Panc1 (cell line): ENCODE results near the gene PHEX. TPM values are rescaled to one million over a fixed set of nuclear protein-coding genes. Genes with fewer than 3 reads are reported as not detected.

ENCODE experiments used
- ATAC-seq: fragments of 200-7000 bp; cut with Tn5 transposase; 2 replicates; pipeline ENCODE4 v1.9.1; 2020; ENCODE audit warnings: mild to moderate bottlenecking, moderate library complexity
- BruUV-seq: library from RNA; stranded (reverse); fragments of 400-500 nt; replicated peaks from 2 replicates; lab custom pipeline; 2021; lab: Mats Ljungman, UMichigan
- CTCF ChIA-PET: fragments of 300-600 bp; sonication (Branson Sonifier 250); formaldehyde crosslinking; loops from one replicate; lab custom pipeline; 2022; ENCODE audit warnings: antibody characterized with exemption; lab: Charles Lee
- POLR2A ChIA-PET: fragments of 300-600 bp; sonication (Branson Sonifier 250); formaldehyde crosslinking; loops from one replicate; lab custom pipeline; 2022; ENCODE audit warnings: antibody characterized with exemption; lab: Charles Lee
- DNase-seq: peaks from one replicate; pipeline ENCODE4 v3.0.0-alpha.2; 2010; ENCODE audit warnings: low read depth, low spot score
- H3K27ac ChIP-seq: 2 replicates; pipeline ENCODE4 v1.5.1; 2011; ENCODE audit warnings: mild to moderate bottlenecking, low read length, inconsistent platforms
- H3K27me3 ChIP-seq: fragments of 200-500 bp; sonication (Bioruptor generic); 2 replicates; pipeline ENCODE4 v1.6.0; 2014; ENCODE audit warnings: low read length, inconsistent platforms; ENCODE audit not compliant: control insufficient read depth, insufficient read depth
- H3K36me3 ChIP-seq: fragments of 200-500 bp; sonication (Bioruptor generic); 2 replicates; pipeline ENCODE4 v1.5.1; 2014; ENCODE audit warnings: inconsistent platforms, mild to moderate bottlenecking, low read length, moderate library complexity; ENCODE audit not compliant: control insufficient read depth, insufficient read depth
- H3K4me1 ChIP-seq: 2 replicates; pipeline ENCODE4 v1.5.1; 2011; ENCODE audit warnings: inconsistent platforms, mild to moderate bottlenecking, low read length, moderate library complexity; ENCODE audit not compliant: control insufficient read depth, insufficient read depth
- H3K4me3 ChIP-seq, 2 experiments: 2 replicates each; pipeline ENCODE4 v1.5.1; 2011 to 2012; ENCODE audit warnings: low read depth in 2 of 2, low read length in 2 of 2, mild to moderate bottlenecking in 2 of 2, inconsistent platforms in 1 of 2, moderate library complexity in 1 of 2
- H3K9me3 ChIP-seq: fragments of 200-500 bp; sonication (Bioruptor generic); 2 replicates; pipeline ENCODE4 v1.5.1; 2014; ENCODE audit warnings: low read depth, mild to moderate bottlenecking, inconsistent platforms, low read length, moderate library complexity; ENCODE audit not compliant: control insufficient read depth, insufficient read depth
- CTCF ChIP-seq: fragments of 450-650 bp; IDR thresholded peaks from 2 replicates; pipeline ENCODE4 v1.5.1; 2017; ENCODE audit warnings: mild to moderate bottlenecking
- POLR2AphosphoS5 ChIP-seq: IDR thresholded peaks from 2 replicates; pipeline ENCODE4 v1.6.1; 2012; ENCODE audit warnings: mild to moderate bottlenecking, low read depth, low read length, moderate library complexity
- REST ChIP-seq, 2 experiments: IDR thresholded peaks; 2 replicates each; pipeline ENCODE4 v1.6.1; 2011 to 2012; ENCODE audit warnings: low read depth in 2 of 2, control low read depth in 1 of 2, low read length in 1 of 2, mild to moderate bottlenecking in 1 of 2, moderate library complexity in 1 of 2; ENCODE audit not compliant: insufficient read depth in 1 of 2
- SIN3A ChIP-seq: IDR thresholded peaks from 2 replicates; pipeline ENCODE4 v1.6.1; 2012; ENCODE audit warnings: low read depth, mild to moderate bottlenecking, low read length, moderate library complexity, borderline replicate concordance; ENCODE audit not compliant: insufficient read depth
- TCF7L2 ChIP-seq: IDR thresholded peaks from 2 replicates; pipeline ENCODE4 v1.6.1; 2011; ENCODE audit warnings: mild to moderate bottlenecking, low read depth, low read length, inconsistent platforms
- in situ Hi-C: cut with HindIII; loops from 2 replicates; pipeline ENCODE4 v1.10.0; 2016; ENCODE audit warnings: low sequenced_read_pairs, low pct_unique_long_range_greater_than_20kb
- intact Hi-C: fragments of 100-400 bp; cut with micrococcal nuclease; formaldehyde crosslinking; loops from one replicate; pipeline ENCODE4 v1.10.0; 2022; ENCODE audit not compliant: unreplicated experiment
- total RNA-seq: library from RNA; stranded (reverse); gene quantifications from one replicate; pipeline ENCODE4 v1.2.1, GENCODE V29; 2021; ENCODE audit not compliant: unreplicated experiment

The PHEX gene
- total RNA-seq, 1 experiment from 2014 or later: 0.23 TPM

GRCh38 chrX:22097012-22097694, 65.0 kb downstream of the PHEX start:
- in situ Hi-C loops (no loop called here), intact Hi-C loops (no loop called here)
- ChIA-PET CTCF (no interaction called here), POLR2A (no interaction called here)
- ATAC-seq: no peak
- Histone ChIP-seq H3K27ac (no peak overlapping the region), H3K4me3 (no peak overlapping the region), H3K27me3 (no peaks in the 10 kb centered on the region), H3K9me3 (no peaks in the 10 kb centered on the region), H3K36me3 (no peaks in the 10 kb centered on the region), H3K4me1 (no peaks in the 10 kb centered on the region)
- BruUV-seq: no TSS peak
- no peak for DNase-seq
- TF ChIP-seq TCF7L2: no peak
- TF ChIP-seq REST (IDR thresholded peaks at IDR 0.05; ENCODE audit: insufficient read depth in 1 of 2, low read depth in 2 of 2, low read length in 1 of 2): no peak
- TF ChIP-seq CTCF: no peak
- no peak for TF ChIP-seq POLR2AphosphoS5
- no peak for TF ChIP-seq SIN3A

- no peak for ATAC-seq
- no peaks in the 10 kb centered on the region for H3K4me1 ChIP-seq
- in situ Hi-C loops: no loop called here
- POLR2A ChIA-PET: no interaction called here
- no peak overlapping the region for H3K4me3 ChIP-seq
- BruUV-seq: no TSS peak
- H3K27me3 ChIP-seq: no peaks in the 10 kb centered on the region
- no peaks in the 10 kb centered on the region for H3K9me3 ChIP-seq
- no peaks in the 10 kb centered on the region for H3K36me3 ChIP-seq
- no peak for DNase-seq
- no peak for TF ChIP-seq REST (IDR thresholded peaks at IDR 0.05; ENCODE audit: insufficient read depth in 1 of 2, low read depth in 2 of 2, low read length in 1 of 2)
- no peak for TF ChIP-seq TCF7L2
- TF ChIP-seq CTCF: no peak
- TF ChIP-seq POLR2AphosphoS5: no peak
- TF ChIP-seq SIN3A: no peak
- CTCF ChIA-PET: no interaction called here
- no peak overlapping the region for H3K27ac ChIP-seq
- intact Hi-C loops: no loop called here
These were observed 73.1 kb downstream of the PHEX start for GRCh38 chrX:22105231-22105630.
